Upper lobe of left lung (tissue), 6 donors: ENCODE data around the gene ZNF485. TPM values are rescaled to one million over a fixed set of nuclear protein-coding genes. Genes with fewer than 3 reads are reported as not detected.

Experiments used
- total RNA-seq, 6 donors: library from RNA; depleted of rRNA in 4 of 6; stranded (reverse); fragments of >200 nt in 4 of 6; gene quantifications; one replicate each; pipeline versions ENCODE4 v1.1.0 to v1.2.1, GENCODE V29; 2016 to 2021
- donor health status: DM: no; HTN: no; CAD: no; lungs with moderate emphysema.
- donor health status: DM: no; HTN: yes; CAD: no; lungs with severe emphysema.

The ZNF485 gene
- total RNA-seq, 6 donors from 2014 or later = 2.1 to 7.7 (median 3.2) TPM

Other genes starting within 250 kb of the ZNF485 start
- gene FXYD4, start 234.8 kb upstream of the ZNF485 start, total RNA-seq = 1 to 10 TPM in 3 of 6 donors, not detected in 3; 2.5 to 4.0 (median 2.7) TPM
- 100 to 1,000 TPM in 5 of 6 donors, 10 to 100 TPM in 1; 80.7 to 225 (median 177) TPM for gene HNRNPF, start 197.3 kb upstream of the ZNF485 start, total RNA-seq
- 10 to 100 TPM in 3 of 6 donors, 1 to 10 TPM in 3; 4.5 to 25.0 (median 11.0) TPM for gene ZNF487, start 169.3 kb upstream of the ZNF485 start, total RNA-seq
- 1 to 10 TPM; 1.1 to 4.0 (median 2.9) TPM for gene ZNF239, start 31.8 kb upstream of the ZNF485 start, total RNA-seq
- gene ZNF32, start 42.4 kb downstream of the ZNF485 start, total RNA-seq = 10 to 100 TPM; 16.8 to 36.8 (median 26.8) TPM